Stimulated activated CD4-positive, alpha-beta T cell treated with anti-CD3 and anti-CD28 coated beads, TNF-alpha, amount 100 ng/mL, for 4 hours (primary cell): ENCODE results near the gene TAT.

Source experiments
- DNase-seq, 3 experiments: peaks; one replicate each; pipeline ENCODE4 v3.0.0-alpha.2; 2020; ENCODE audit warnings: low read depth in 3 of 3

TAT gene

DNA sequence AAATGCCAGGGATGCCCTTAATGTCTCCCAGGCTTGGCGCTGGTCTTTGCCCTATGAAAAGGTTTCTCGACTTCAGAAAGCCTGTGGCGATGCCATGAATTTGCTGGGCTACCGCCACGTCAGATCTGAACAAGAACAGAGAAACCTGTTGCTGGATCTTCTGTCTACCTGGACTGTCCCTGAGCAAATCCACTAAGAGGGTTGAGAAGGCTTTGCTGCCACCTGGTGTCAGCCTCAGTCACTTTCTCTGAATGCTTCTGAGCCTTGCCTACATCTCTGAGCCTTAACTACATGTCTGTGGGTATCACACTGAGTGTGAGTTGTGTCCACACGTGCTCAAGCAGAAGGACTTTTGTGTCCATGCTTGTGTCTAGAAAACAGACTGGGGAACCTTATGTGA lies 39.2 kb downstream of the TAT start:
- no peak for DNase-seq

DNA sequence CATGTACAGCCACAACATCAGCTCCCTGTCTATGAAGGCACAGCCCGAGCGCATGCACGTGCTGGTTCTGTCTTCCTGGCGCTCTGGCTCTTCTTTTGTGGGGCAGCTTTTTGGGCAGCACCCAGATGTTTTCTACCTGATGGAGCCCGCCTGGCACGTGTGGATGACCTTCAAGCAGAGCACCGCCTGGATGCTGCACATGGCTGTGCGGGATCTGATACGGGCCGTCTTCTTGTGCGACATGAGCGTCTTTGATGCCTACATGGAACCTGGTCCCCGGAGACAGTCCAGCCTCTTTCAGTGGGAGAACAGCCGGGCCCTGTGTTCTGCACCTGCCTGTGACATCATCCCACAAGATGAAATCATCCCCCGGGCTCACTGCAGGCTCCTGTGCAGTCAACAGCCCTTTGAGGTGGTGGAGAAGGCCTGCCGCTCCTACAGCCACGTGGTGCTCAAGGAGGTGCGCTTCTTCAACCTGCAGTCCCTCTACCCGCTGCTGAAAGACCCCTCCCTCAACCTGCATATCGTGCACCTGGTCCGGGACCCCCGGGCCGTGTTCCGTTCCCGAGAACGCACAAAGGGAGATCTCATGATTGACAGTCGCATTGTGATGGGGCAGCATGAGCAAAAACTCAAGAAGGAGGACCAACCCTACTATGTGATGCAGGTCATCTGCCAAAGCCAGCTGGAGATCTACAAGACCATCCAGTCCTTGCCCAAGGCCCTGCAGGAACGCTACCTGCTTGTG lies 40.0 kb downstream of the TAT start:
- no peak for DNase-seq

DNA sequence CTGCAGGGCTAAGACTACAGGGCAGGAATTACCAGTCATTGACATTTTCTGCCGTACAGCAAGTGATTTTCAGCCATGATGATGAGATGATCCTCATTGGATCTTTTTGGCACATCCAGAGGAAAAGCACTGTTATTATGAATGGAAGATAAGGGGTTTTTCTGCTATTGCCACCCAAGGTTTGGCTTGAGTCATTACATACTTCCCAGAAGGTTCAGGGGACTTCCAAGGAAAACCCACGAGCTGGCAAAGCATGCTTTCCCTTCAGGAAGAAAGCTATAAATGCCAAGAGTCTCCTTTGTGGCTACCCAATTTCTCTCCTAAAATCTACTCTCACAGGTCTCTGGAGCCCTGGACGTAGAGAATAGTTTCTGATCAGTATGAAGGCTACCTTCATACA lies 44.5 kb downstream of the TAT start:
- DNase-seq: no peak

DNA sequence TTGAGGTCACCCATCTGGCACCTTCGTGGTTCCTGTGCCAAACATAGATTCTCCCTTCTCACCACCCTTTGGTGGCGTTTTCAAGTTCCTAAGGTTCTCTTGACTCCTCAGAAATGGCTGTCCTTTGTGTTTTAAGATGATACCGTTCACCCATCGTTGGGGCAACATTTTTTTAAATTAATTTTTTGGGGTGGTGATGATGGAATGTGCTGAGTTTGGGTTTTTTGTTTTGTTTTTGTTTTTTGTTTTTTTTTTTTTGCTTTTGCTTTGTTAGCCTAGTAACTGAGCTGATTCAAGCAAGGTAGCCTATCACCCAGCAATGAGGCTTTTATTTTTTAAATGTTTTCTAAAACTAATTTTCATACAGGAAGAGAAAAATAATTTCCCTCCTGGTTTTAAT lies 48.0 kb downstream of the TAT start:
- DNase-seq: no peak

DNA sequence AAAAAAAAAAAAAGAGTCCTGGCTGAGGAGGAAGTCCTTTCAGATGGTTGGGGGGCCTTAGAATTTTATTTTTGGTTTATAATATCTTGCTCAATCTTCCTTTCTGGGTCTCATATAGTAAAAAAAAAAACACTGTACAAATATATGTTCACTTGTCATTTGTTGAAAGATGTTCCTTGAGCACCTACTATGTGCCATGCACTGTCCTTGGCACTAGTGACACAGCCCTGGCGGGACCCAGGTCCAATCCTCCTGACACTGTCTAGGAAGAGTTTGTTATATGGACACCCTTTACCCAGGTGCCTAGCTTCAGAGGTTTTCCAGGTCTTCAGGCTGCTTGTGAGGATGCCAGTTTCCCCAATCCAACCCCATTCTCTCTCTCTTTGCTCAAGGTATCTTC lies 48.6 kb downstream of the TAT start:
- DNase-seq: no peak

DNA sequence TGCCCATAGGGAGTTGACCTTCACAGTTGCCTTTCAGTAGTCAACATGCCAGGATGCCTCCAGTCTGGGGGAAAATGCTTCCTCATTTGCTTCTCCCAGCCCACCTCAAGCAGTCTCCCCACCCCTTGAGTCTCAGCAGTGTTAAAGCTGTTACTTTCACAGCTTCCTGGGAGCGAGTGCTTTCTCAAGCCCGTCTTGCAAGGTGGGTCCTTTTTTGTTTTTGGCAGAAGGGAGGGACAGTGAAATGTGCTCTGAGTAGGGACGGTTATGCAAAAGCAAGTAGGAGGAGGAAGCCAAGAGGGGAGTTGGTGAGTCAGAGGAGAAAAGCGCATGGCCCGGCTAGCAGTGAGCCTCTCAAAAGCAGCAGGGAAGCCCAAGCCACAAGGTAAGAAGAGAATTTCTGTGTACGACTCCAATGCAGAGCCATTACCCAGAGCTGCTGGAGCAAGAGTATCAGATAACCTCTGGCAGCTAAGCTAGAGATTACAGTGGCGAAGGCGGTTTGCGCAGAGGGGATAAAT lies 50.7 kb downstream of the TAT start, which contains the start of gene CHST4:
TSS of gene CHST4 (plus strand) at position 316 of the 521 bp plus-strand sequence. CDS start 10,252 bp downstream, outside the sequence.
- DNase-seq: no peak

DNA sequence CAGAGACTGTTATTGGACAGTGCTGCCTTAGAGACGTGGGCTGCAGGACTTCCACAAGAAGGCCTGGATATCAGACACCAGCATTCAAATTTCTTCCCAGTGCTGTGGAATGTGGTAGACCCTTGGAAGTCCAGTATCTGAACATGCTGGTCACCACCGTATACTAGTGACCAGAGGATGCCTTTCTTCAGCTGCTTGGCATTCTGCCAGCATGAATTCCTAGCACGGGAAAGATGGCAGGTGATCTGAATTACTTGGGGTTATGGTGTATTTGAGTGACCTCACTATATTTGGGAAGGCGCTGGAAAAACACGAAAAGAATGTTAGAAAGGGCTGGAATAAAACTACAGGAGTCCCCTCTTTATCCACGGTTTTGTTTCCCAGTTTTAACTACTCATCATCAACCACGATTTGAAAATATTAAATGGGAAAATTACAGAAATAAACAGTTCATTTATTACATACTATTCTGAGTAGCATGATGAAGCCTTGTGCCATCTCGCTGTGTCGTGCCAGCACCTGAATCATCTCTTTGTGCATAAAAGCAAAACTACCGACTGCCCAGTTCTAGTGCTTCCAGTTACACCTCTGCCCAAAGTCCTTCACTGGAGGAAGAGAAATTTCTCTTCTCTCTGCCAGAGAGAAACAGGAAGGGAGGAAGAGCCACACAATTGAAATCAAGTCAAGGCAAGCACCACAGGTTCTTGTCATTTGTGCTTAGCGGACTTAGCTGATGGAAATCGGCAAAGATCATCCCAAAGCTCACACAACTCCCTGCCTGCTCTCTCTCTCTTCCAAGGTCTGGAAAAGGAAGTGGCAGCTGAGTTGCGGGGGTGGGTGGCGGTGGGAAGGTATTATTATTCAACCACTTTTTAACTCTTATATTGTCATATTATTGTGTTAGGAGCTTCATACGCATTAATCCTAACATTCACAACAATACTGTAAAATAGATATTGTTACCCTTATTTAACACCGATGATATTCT lies 52.0 kb downstream of the TAT start:
- DNase-seq: no peak

DNA sequence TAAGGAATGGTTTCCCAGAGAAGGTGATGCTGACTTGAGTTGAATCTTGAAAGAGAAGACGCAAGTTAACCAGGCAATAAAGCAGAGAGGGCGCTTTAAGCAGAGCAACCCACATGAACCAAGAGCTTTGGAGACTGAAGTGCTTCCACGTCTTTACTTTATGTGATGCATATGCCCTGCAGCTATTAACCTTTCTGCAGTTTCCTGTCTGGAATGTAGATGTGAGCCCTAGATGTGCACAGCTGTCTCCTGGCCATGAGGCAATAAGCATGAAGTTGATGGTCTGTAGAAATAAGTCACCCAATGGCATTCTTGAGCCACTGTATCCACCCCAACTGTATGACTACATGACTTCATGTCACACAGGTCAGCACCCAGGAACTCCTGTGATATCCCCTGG lies 56.3 kb downstream of the TAT start:
- no peak for DNase-seq
